Endodermal cell (in vitro differentiated cells): ENCODE results near the gene GFOD2. TPM values are rescaled to one million over a fixed set of nuclear protein-coding genes. Genes with fewer than 3 reads are reported as not detected.
A peak's percentile ranks its signal among the peaks of the same experiment; 100 is the strongest.
"Not testable (repeated sequence)": the region's sequence is repeated elsewhere in the genome, so short reads cannot be mapped to it uniquely, and the experiment has no call there.

Experiments used
- DNase-seq: peaks from one replicate; pipeline ENCODE4 v3.0.0-alpha.2; 2017
- H3K27ac ChIP-seq: 2 replicates; pipeline ENCODE4 v1.5.1; 2013; ENCODE audit warnings: mild to moderate bottlenecking, low read depth, low read length, moderate library complexity
- H3K27me3 ChIP-seq: 2 replicates; pipeline ENCODE4 v1.6.1; 2013; ENCODE audit warnings: mild to moderate bottlenecking, low read length, moderate library complexity; ENCODE audit not compliant: insufficient read depth, control insufficient read depth, poor library complexity, severe bottlenecking
- H3K36me3 ChIP-seq: 2 replicates; pipeline ENCODE4 v1.7.0; 2013; ENCODE audit warnings: mild to moderate bottlenecking, low read length, moderate library complexity; ENCODE audit not compliant: control insufficient read depth, insufficient read depth
- H3K4me1 ChIP-seq: one replicate; pipeline ENCODE4 v1.7.0; 2013; ENCODE audit warnings: low read length; ENCODE audit not compliant: control insufficient read depth, insufficient read depth
- H3K4me3 ChIP-seq: 2 replicates; pipeline ENCODE4 v1.5.1; 2013; ENCODE audit warnings: mild to moderate bottlenecking, low read length, moderate library complexity
- H3K9ac ChIP-seq: 2 replicates; pipeline ENCODE4 v1.6.1; 2013; ENCODE audit warnings: mild to moderate bottlenecking, low read length, moderate library complexity; ENCODE audit not compliant: poor library complexity, severe bottlenecking; ENCODE audit errors: extremely low read depth
- H3K9me3 ChIP-seq: 2 replicates; pipeline ENCODE4 v1.6.1; 2013; ENCODE audit warnings: mild to moderate bottlenecking, low read length, moderate library complexity; ENCODE audit not compliant: control insufficient read depth
- H3K27ac Mint-ChIP-seq: 2 replicates; pipeline ENCODE4 v1.8.0; 2020; ENCODE audit warnings: mixed read lengths
- H3K27me3 Mint-ChIP-seq: 2 replicates; pipeline ENCODE4 v1.8.0; 2021; ENCODE audit warnings: mild to moderate bottlenecking, mixed read lengths; ENCODE audit not compliant: insufficient read depth
- H3K36me3 Mint-ChIP-seq: 2 replicates; pipeline ENCODE4 v1.8.0; 2020; ENCODE audit warnings: low read depth, mixed read lengths
- H3K4me1 Mint-ChIP-seq: 2 replicates; pipeline ENCODE4 v1.8.0; 2020; ENCODE audit warnings: mixed read lengths
- H3K4me3 Mint-ChIP-seq: 2 replicates; pipeline ENCODE4 v1.8.0; 2020; ENCODE audit warnings: mild to moderate bottlenecking, moderate library complexity, mixed read lengths
- H3K9me3 Mint-ChIP-seq: 2 replicates; pipeline ENCODE4 v1.8.0; 2020; ENCODE audit warnings: mild to moderate bottlenecking, mixed read lengths
- CTCF ChIP-seq: fragments of 200-600 bp; sonication (generic); conservative IDR thresholded peaks from 2 replicates; pipeline ENCODE4 v1.5.0; 2021; ENCODE audit warnings: antibody characterized with exemption, mild to moderate bottlenecking
- WGBS, 2 experiments: methylation state at CpG; one replicate each; pipeline versions ENCODE4 v1.1.5 to v1.1.7; 2013; ENCODE audit warnings: missing lambda C conversion rate in 2 of 2, mixed read lengths in 1 of 2; ENCODE audit not compliant: insufficient coverage in 1 of 2, insufficient read length in 1 of 2; 5-methylcytosine and 5-hydroxymethylcytosine counted together
- total RNA-seq, 2 donors: library from RNA; stranded (reverse); fragmentation: NEBNext Ultra II Directional in 1 of 2; extraction: Animal tissue kit (Norgen Biotek cat#: 25700) in 1 of 2; gene quantifications; 2 replicates in 1 of 2; 3 replicates in 1 of 2; pipeline ENCODE4 v1.2.1, GENCODE V29; 2021

The GFOD2 gene
- total RNA-seq, 2 donors from 2014 or later = 18.2 to 21.2 TPM

GRCh38 chr16:67758966-67759365 is 39.9 kb upstream of the GFOD2 start:
- no peaks in the 10 kb centered on the region for H3K4me1 Mint-ChIP-seq
- no peak overlapping the region for H3K27ac ChIP-seq
- 92 to 100% methylated on average over 3 to 7 of the region's 7 CpGs for WGBS, 2 experiments

GRCh38 chr16:67758006-67758405 is 38.9 kb upstream of the GFOD2 start:
- 94 to 97% methylated on average over 2 to 3 of the region's 3 CpGs for WGBS, 2 experiments
- no peaks in the 10 kb centered on the region for H3K27me3 ChIP-seq
- peaks cover 3% of the 10 kb centered on the region for H3K4me1 Mint-ChIP-seq

More at GRCh38 chr16:67758966-67759365, 39.9 kb upstream of the GFOD2 start:
- no peak for TF ChIP-seq CTCF
- no peaks in the 10 kb centered on the region for H3K27me3 Mint-ChIP-seq
- peaks cover 6% of the 10 kb centered on the region for H3K36me3 Mint-ChIP-seq
- Histone ChIP-seq H3K36me3 (no peaks in the 10 kb centered on the region), H3K4me3 (no peak overlapping the region), H3K9ac (no peak overlapping the region), H3K9me3 (no peaks in the 10 kb centered on the region), H3K4me1 (no peaks in the 10 kb centered on the region), H3K27me3 (no peaks in the 10 kb centered on the region)
- no peak overlapping the region for H3K27ac Mint-ChIP-seq
- no peak overlapping the region for H3K4me3 Mint-ChIP-seq
- no peak for DNase-seq
- H3K9me3 Mint-ChIP-seq = no peaks in the 10 kb centered on the region

GRCh38 chr16:67752641-67753040 is 33.5 kb upstream of the GFOD2 start:
- no peaks in the 10 kb centered on the region for H3K9me3 ChIP-seq
- Mint-ChIP-seq H3K4me3 (no peak overlapping the region), H3K27me3 (no peaks in the 10 kb centered on the region), H3K27ac (peak overlapping the region; percentile 15), H3K9me3 (no peaks in the 10 kb centered on the region), H3K36me3 (peaks cover 11% of the 10 kb centered on the region), H3K4me1 (peaks cover 19% of the 10 kb centered on the region)
- WGBS, 2 experiments = 48% methylated on average over 2 of the region's 2 CpGs; no CpG with 5 or more reads in 1 of the 2 experiments
- no peak overlapping the region for H3K4me3 ChIP-seq
- DNase-seq = peak; percentile 76
- no peaks in the 10 kb centered on the region for H3K4me1 ChIP-seq
- no peak for TF ChIP-seq CTCF
- H3K27ac ChIP-seq = no peak overlapping the region
- no peak overlapping the region for H3K9ac ChIP-seq
- no peaks in the 10 kb centered on the region for H3K36me3 ChIP-seq
- no peaks in the 10 kb centered on the region for H3K27me3 ChIP-seq

More at GRCh38 chr16:67758006-67758405, 38.9 kb upstream of the GFOD2 start:
- no peak overlapping the region for H3K4me3 Mint-ChIP-seq
- Histone ChIP-seq H3K4me1 (no peaks in the 10 kb centered on the region), H3K9ac (no peak overlapping the region), H3K4me3 (no peak overlapping the region), H3K36me3 (no peaks in the 10 kb centered on the region), H3K27ac (no peak overlapping the region), H3K9me3 (no peaks in the 10 kb centered on the region)
- H3K9me3 Mint-ChIP-seq = no peaks in the 10 kb centered on the region
- H3K27me3 Mint-ChIP-seq = no peaks in the 10 kb centered on the region
- DNase-seq = no peak
- peaks cover 11% of the 10 kb centered on the region for H3K36me3 Mint-ChIP-seq
- H3K27ac Mint-ChIP-seq = peak overlapping the region; percentile 39
- no peak for TF ChIP-seq CTCF

DNA sequence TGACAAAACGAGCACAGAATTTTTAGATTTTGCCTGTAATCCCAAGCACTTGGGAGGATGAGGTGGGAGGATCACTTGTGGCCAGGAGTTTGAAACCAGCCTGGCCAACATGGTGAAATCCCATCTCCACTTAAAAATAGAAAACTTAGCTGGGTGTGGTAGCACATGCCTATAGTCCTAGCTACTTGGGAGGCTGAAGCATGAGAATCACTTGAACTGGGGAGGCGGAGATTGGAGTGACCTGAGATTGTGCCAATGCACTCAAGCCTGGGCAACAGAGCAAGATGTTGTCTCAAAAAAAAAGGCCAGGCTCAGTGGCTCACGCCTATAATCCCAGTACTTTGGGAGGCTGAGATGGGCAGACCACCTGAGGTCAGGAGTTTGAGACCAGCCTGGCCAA is 32.2 kb upstream of the GFOD2 start:
- not testable (repeated sequence) for H3K4me1 ChIP-seq, H3K27me3 ChIP-seq, H3K9me3 Mint-ChIP-seq, H3K27me3 Mint-ChIP-seq, H3K27ac ChIP-seq, H3K9ac ChIP-seq, H3K4me3 Mint-ChIP-seq, DNase-seq, H3K9me3 ChIP-seq, H3K27ac Mint-ChIP-seq, H3K4me3 ChIP-seq, H3K36me3 ChIP-seq
- peaks cover 22% of the 10 kb centered on the region for H3K36me3 Mint-ChIP-seq
- peaks cover 19% of the 10 kb centered on the region for H3K4me1 Mint-ChIP-seq
- WGBS, 2 experiments = 86 to 96% methylated on average over 2 to 3 of the region's 3 CpGs
